Muscle layer of duodenum (tissue), 2 donors: ENCODE results near the gene C4A.
A peak's percentile ranks its signal among the peaks of the same experiment; 100 is the strongest.
"Not testable (repeated sequence)": the region's sequence is repeated elsewhere in the genome, so short reads cannot be mapped to it uniquely, and the experiment has no call there.

Experiments used
- H3K27ac ChIP-seq: one replicate; pipeline ENCODE4 v1.7.0; 2013; ENCODE audit warnings: mild to moderate bottlenecking, low read length
- H3K27me3 ChIP-seq: one replicate; pipeline ENCODE4 v1.7.0; 2013; ENCODE audit warnings: low read depth, mild to moderate bottlenecking, control low read depth, low read length
- H3K36me3 ChIP-seq, 2 donors: one replicate each; pipeline ENCODE4 v1.7.0; 2013; ENCODE audit warnings: low read length in 2 of 2, control low read depth in 1 of 2, mild to moderate bottlenecking in 1 of 2; ENCODE audit not compliant: insufficient read depth in 2 of 2, control insufficient read depth in 1 of 2
- H3K4me1 ChIP-seq, 2 donors: one replicate each; pipeline ENCODE4 v1.7.0; 2013; ENCODE audit warnings: low read length in 2 of 2, mild to moderate bottlenecking in 2 of 2, control low read depth in 1 of 2, moderate library complexity in 1 of 2; ENCODE audit not compliant: insufficient read depth in 2 of 2, control insufficient read depth in 1 of 2
- H3K4me3 ChIP-seq, 2 donors: one replicate each; pipeline ENCODE4 v1.7.0; 2013; ENCODE audit warnings: low read length in 2 of 2, low read depth in 1 of 2, mild to moderate bottlenecking in 1 of 2
- H3K9me3 ChIP-seq, 2 donors: one replicate each; pipeline ENCODE4 v1.7.0; 2013; ENCODE audit warnings: low read length in 2 of 2, control low read depth in 1 of 2, mild to moderate bottlenecking in 1 of 2; ENCODE audit not compliant: control insufficient read depth in 1 of 2
- donor health status: healthy.

The C4A gene

GRCh38 chr6:32047539-32047854 is 65.6 kb downstream of the C4A start:
- H3K36me3 ChIP-seq: peaks cover 0 to 5% of the 10 kb centered on the region in 2 donors
- no peaks in the 10 kb centered on the region for H3K9me3 ChIP-seq
- H3K27me3 ChIP-seq: no peaks in the 10 kb centered on the region
- H3K4me3 ChIP-seq: no peak overlapping the region
- H3K27ac ChIP-seq: peak overlapping the region; percentile 62
- peaks cover 14 to 25% of the 10 kb centered on the region in 2 donors for H3K4me1 ChIP-seq

- H3K27me3 ChIP-seq: no peaks in the 10 kb centered on the region
- peaks cover 0 to 5% of the 10 kb centered on the region in 2 donors for H3K36me3 ChIP-seq
- peak overlapping the region; percentile 62 for H3K27ac ChIP-seq
- H3K4me3 ChIP-seq: no peak overlapping the region
- peaks cover 14 to 25% of the 10 kb centered on the region in 2 donors for H3K4me1 ChIP-seq
- H3K9me3 ChIP-seq: no peaks in the 10 kb centered on the region
These were observed 66.3 kb downstream of the C4A start for GRCh38 chr6:32047855-32048766.

DNA sequence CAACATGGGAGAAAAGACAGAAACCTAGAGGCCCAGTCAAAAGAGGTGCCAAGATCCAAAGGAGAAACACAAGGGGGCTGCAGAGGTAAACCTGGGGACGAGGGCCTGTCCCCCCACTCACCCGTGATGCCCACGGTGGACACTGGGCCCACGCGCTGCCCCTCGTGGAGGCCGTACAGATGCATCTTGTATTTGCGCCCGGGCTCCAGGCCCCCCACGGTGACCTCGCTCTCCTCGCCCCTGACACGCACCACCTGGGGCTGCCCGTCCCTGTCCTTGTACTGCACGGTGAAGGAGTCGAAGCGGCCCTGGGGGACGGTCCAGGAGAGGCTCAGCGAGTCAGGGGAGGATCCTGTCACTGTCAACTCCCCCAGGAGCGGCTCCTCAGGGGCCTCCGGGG is 67.3 kb downstream of the C4A start:
- H3K4me1 ChIP-seq: peaks cover 14 to 25% of the 10 kb centered on the region in 2 donors
- not testable (repeated sequence) for H3K36me3 ChIP-seq, H3K4me3 ChIP-seq, H3K27ac ChIP-seq, H3K9me3 ChIP-seq, H3K27me3 ChIP-seq

- not testable (repeated sequence) for H3K9me3 ChIP-seq, H3K36me3 ChIP-seq, H3K27ac ChIP-seq, H3K27me3 ChIP-seq, H3K4me3 ChIP-seq
- H3K4me1 ChIP-seq: peaks cover 14 to 25% of the 10 kb centered on the region in 2 donors
These were observed 67.9 kb downstream of the C4A start for GRCh38 chr6:32049736-32050135.

- Histone ChIP-seq H3K9me3 (no peaks in the 10 kb centered on the region), H3K36me3 (peaks cover 0 to 9% of the 10 kb centered on the region in 2 donors), H3K27ac (no peak overlapping the region), H3K4me1 (peaks cover 14 to 25% of the 10 kb centered on the region in 2 donors), H3K27me3 (no peaks in the 10 kb centered on the region), H3K4me3 (no peak overlapping the region)
These were observed 68.7 kb downstream of the C4A start for GRCh38 chr6:32050562-32050961.
